Non-pigmented ciliary epithelial cell (primary cell): ENCODE data around the gene OR5B2.
"Not testable (repeated sequence)": the region's sequence is repeated elsewhere in the genome, so short reads cannot be mapped to it uniquely, and the experiment has no call there.

Experiments
- DNase-seq: peaks from one replicate; pipeline ENCODE4 v3.0.0-alpha.2; 2010; ENCODE audit warnings: low read depth

The OR5B2 gene

DNA sequence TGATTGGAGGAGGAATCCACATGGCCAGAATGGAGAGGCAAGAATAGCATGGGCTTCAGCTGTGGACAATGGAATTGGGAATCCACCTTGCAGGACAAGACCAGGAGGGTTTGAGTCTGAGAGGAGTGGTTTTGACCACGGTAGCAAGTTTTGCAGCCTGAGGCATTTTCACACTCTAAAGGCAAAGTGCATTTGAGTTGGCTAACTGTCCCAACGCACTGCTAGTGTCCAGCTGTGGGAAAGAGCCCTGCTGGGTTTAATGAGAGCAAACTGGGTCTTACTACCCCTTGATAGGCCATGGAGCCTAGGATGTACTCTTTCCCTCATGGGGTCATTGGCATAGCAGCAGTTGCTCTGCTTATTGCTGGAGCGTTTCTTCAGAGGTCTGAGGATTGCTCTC is at the start of gene OR5B2:
Gene OR5B2 (minus strand): TSS at position 101 of the 400 bp plus-strand sequence. CDS start 4,860 bp downstream, outside the sequence.
- DNase-seq = no peak

GRCh38 chr11:58471892-58472291 is 44.0 kb upstream of the OR5B2 start:
- DNase-seq = no peak

GRCh38 chr11:58466293-58466692 is 38.4 kb upstream of the OR5B2 start:
- DNase-seq = no peak

DNA sequence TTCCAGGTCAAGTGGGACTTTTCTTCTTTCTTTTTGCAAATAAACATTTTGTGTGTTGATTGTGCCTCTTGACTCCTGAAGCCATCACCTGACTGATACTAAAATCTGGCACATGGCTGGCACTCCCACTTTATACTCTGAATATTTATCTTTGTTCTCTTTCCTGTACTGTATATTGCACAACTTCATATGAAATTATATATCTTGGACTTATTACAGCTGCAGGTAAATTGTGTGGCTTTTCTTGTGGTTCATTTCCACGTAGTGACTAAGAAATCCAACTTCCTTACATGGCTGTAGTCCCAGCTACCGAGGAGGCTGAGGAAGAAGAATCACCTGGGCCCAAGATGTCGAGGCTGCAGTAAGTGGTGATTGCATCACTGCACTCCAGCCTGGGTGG is 37.8 kb upstream of the OR5B2 start:
- no peak for DNase-seq

DNA sequence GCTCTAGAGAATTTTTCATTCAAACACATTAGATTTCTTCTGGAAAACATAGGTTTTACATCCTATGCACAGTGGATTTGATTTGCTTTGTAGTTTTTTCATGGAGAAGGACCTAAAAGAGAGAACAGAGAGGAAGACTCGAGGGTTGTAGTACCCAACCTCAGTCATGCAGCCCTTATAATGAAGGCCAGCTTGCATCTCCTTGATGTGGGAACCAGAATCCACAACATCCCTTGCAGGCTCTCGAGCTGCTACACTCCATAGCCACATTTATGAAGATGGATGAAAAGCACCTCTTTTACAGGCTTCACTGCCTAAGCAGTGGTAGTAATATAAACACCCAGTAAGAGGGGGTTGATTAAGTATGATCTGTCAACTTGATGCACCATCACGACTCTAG is 23.7 kb upstream of the OR5B2 start:
- no peak for DNase-seq

- DNase-seq = no peak
Observed at GRCh38 chr11:58446294-58446693, 18.4 kb upstream of the OR5B2 start.

GRCh38 chr11:58444300-58444699 is 16.4 kb upstream of the OR5B2 start:
- no peak for DNase-seq

DNA sequence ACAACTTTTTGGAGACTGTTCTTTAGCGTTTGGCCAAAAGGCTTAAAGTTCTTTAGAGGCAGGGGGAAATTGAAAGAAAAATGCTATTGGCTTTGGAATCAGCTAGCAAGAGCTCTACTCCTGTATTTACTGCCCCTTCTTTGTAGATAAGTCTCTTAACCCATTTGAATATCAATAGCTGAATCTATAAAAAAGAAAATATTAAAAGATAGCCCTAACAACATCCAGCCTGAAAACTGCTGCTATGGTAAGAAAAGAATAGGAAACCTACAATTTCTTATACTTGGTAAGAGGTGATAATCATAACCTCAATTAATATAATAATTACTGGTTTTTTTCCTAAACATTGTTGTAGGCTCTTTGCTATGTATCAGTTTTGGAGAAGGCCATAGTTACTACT is 14.2 kb upstream of the OR5B2 start, which contains the start of gene OR5B12:
Gene OR5B12 (minus strand): TSS at position 101 of the 400 bp plus-strand sequence. CDS start 2,085 bp downstream, outside the sequence.
- no peak for DNase-seq

GRCh38 chr11:58438486-58438885 is 10.6 kb upstream of the OR5B2 start:
- no peak for DNase-seq

DNA sequence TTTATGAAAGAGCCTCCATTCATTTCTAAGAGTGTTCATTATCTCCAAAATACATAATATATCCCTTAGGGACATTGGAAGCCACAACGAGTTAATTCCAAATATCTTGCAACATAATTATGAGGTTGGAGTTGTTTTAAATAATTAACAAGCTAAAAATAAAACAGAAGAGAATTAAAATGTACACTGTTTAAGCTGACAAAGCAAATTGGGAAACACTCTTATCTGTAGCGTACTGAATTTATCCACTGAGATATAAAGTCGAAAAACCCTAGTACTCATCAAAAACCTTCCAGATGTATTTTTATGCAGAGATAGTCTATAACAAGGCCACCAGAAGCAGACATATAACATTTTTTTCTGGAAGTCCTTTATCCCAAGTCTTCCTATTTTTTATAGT is 6.3 kb upstream of the OR5B2 start:
- DNase-seq = no peak

DNA sequence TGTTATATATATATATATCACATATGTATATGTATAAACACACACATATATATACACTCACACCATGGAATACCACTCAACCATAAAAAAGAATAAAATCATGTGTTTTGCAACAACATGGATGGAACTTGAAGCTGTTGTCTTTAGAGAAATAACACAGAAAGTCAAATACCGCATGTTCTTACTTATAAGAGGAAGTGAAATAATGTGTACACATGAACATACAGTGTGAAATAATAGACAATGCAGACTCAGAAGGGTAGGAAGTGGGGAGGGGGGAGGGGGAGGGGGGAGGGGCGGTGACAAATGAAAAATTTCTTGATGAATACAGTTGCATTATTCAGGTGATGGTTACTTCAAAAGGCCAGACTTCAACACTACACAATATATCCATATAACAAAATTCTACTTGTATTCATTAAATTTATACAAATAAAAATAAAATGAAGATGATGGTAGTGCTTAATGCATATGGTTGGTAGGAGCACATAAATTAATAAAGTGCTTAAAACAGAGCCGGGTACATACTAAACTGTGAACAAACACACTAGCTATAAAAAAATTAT is 5.8 kb upstream of the OR5B2 start:
- no peak for DNase-seq

DNA sequence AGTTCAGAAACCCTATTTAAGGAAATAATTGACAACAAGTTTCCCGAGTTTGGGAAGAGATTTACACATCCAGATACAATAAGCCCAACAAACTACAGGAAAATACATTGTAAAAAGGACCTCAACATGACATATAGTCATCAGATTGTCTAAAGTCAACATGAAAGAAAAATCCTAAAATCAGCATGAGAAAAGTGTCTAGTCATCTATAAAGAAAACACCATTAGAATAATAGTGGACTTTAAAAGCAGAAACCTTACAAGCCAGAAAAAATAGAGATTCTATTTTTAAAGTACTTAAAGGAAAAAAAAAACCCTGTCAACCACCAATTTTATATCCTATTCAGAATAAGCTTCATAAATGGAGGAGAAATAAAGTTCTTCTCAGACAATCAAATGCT is 1.4 kb upstream of the OR5B2 start:
- no peak for DNase-seq

GRCh38 chr11:58406774-58407173 is 21.1 kb downstream of the OR5B2 start, which contains the start of gene OR5B3:
Gene OR5B3 (minus strand): TSS chr11:58406874. CDS start chr11:58403409, 3,465 bp downstream.
- no peak for DNase-seq

DNA sequence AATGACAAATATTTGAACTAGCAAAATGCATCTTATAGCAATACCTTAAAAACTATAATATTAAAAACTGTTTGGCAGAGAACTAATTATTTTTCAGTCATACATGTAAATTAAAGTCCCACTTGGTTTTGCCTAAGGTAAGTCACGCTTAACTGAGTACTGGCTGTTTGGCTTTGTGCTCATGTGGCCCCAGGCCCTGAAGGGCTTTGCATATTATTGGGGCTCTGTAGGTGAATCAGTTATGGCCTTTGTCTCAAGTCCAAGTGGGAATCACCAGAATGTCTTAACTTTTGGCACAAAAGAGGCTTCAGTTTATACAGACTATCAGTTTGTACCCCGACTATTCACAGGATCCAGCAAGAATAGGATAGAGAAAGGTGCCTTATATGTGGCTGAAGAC is 28.3 kb downstream of the OR5B2 start:
- not testable (repeated sequence) for DNase-seq

- DNase-seq = peak; percentile 11
Observed at GRCh38 chr11:58395581-58395980, 32.3 kb downstream of the OR5B2 start.

GRCh38 chr11:58394195-58394594 is 33.7 kb downstream of the OR5B2 start:
- DNase-seq = peak; percentile 58

DNA sequence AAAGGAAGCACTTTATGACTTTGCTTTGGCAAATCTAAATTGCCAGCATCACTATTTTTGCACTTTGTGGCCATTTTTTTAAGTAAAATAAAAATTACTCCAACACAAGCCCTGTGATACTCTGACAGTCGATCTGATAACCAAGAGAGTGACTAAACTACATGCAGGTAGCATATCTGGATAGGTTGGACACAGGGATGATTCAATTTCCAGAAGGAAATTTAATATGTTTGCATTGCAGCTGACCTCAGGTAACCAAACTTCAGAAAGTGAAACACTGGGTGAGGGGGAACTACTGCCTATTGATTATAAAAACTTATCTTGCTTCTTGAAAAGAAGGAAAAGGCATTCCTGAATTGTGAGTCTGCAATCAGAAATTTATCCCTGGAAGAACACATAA is 35.2 kb downstream of the OR5B2 start:
- no peak for DNase-seq

- peak; percentile 13 for DNase-seq
Observed at GRCh38 chr11:58391879-58392278, 36.0 kb downstream of the OR5B2 start.

DNA sequence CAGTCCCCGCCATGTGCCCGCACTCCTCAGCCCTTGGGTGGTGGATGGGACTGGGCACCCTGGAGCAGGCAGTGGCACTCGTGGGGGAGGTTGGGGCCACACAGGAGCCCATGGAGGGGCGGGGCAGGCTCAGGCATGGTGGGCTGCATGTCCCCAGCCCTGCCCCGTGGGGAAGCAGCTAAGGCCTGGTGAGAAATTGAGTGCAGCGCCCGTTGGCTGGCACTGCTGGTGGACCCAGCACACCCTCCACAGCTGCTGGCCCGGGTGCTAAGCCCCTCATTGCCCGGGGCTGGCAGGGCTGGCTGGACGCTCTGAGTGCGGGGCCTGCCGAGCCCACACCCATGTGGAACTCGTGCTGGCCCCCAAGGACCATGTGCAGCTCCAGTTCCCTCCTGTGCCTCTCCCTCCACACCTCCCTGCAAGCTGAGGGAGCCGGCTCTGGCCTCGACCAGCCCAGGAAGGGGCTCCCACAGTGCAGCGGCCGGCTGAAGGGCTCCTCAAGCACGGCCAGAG is 37.3 kb downstream of the OR5B2 start:
- DNase-seq = no peak
